ENCODE data around the gene OSBPL6.

Gene OSBPL6

DNA sequence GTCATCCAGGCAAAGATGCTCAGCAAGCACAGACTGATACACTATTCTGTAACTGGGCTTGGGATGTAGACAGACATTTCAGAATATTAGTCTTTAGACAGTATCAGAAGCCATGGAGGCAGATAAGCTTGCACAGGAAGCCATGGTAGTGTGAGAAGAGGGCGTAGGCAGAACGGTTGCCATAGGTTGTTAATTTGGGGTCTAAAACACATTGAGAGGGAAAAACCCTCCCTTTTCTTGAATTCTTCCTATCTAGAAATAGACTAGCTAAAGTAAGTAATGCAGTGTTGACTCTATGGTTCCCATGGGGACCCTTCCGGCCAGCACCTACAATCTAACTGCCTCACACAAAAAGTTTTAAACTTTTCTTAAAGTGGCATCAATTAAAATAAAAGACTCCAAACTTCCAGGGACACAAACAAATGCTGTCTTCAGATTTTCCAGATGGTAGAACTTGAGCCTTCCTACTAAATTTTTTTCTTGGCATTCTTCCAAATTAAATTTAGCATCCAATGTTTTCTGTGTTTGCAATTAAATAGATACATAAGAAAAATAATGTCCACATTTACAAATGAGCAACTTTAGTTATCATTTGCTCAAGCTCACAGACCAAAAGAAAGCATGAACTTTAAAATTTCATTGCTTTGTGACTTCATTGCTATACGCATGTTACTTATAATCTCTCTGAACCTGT is 254.8 kb downstream of the OSBPL6 start:
- no peak for DNase-seq (ENCODE audit: low read depth)

DNA sequence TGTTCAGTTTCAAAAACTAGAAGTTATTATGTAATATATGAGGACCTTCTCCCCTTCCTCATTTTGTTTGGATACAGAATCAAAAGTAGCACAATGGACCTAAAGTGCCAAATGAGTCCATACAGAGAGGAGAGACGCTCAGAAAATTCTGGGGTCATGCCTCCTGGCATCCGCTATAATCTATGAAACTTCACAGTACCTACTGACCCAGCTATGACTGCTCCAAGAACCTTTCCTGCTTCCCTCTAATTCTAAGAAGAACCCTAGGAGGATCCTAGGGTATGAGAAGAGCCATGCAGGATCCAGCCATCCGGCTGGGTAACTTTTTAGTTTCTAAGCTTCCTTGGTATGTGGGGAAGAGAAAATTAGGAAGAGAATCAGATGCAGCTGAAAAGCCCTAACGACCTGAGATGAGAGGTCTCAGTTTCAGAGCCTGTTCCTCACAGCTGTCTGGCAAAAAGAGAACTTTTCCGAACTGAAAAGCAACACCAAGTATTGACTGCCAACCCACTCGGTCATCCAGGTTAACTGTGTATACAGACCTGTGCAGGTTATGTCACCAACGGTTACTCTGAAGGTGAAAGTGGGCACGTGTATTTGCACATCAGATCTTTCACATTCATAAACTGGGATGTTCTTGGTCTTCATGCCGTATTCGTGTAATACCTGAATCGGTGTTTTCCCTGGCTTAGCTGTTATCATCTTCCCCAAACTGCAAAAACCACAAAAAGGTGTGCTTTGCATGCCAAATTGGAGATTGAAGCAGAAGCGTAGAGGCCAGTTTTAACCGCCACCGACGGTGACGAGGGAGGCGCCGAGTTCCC is 255.6 kb downstream of the OSBPL6 start:
- DNase-seq (ENCODE audit: low read depth), result peak; percentile 6

DNA sequence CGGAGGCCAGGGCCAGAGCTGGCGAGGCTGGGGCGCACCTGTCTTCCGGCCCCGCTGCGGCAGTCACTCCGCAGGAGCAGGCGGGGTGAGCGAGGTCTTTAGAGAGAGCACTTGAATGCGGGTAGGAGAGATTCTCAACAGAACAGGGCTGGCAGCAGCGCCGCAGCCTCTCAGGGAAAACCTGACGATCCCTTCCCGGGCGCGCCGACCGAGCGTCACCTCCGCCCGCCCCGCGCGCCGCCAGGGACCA is 256.1 kb downstream of the OSBPL6 start:
- DNase-seq (ENCODE audit: low read depth), result no peak

DNA sequence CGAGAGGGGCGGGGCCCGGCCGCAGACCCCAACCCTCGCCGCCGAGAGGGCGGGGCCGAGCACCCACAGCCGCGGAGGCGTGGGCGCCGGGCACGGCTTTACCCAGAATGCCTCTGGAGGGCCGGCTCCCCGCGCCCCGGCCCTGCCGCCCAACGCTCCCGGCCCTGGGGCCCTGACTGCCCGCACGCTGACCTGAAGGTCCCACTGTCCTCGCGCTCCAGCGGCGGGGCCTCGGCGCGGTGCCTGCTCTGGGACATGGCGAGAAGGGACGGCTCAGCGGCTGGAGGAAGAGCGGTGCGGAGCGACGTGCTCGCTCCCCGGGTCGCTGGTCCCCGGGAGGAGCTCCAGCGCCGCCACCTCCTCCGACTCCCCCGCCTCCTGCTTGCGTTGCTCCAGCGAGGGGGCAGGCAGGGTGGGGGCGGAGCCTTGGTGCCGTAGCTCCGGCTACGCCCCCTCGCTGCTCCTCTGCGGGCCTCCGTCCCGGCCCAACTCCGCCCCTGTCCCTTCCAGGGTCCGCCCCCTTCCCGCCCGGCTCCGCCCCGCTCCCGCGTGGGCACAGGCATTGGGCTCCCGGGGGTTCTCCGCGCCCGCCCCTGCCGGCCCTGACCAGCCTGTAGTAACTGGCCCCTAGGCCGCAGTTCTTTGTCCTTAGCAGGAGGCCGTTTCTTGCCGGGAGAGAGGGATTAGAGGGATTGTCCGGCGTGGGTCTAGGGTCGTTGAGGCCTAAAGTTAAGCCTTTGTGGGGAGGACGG is 256.6 kb downstream of the OSBPL6 start, which contains the start of the genes PJVK and PRKRA:
Gene PJVK, plus strand, starts transcription at position 605 of the 752 bp plus-strand sequence. CDS start 2,032 bp downstream, outside the sequence.
Gene PRKRA, minus strand, starts transcription at position 402 of the 752 bp plus-strand sequence. Its CDS starts 145 bp downstream, at position 257.
- DNase-seq (ENCODE audit: low read depth), result peak; percentile 95

DNA sequence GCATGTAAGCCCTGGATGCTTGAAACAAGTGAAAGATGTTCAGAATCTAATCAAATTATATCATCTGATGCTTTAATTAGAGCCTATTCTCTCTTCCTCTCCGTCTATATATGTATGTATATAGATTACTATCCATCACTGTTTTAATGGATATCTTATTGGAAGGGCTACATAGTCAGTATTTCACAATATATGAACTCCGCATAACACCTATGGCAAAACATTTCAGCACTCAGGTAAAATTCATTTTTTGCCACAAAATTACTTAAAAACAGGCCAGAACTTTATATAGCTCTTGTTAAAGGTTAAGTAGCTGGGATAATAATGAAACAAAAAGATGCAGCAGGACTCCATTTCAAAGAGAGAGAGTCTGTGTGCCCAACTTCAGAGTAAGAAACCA is 258.0 kb downstream of the OSBPL6 start:
- DNase-seq (ENCODE audit: low read depth), result no peak

All from amniotic epithelial cell (primary cell).